ENCODE results near the gene NAT10.
A peak's percentile ranks its signal among the peaks of the same experiment; 100 is the strongest.

The NAT10 gene

DNA sequence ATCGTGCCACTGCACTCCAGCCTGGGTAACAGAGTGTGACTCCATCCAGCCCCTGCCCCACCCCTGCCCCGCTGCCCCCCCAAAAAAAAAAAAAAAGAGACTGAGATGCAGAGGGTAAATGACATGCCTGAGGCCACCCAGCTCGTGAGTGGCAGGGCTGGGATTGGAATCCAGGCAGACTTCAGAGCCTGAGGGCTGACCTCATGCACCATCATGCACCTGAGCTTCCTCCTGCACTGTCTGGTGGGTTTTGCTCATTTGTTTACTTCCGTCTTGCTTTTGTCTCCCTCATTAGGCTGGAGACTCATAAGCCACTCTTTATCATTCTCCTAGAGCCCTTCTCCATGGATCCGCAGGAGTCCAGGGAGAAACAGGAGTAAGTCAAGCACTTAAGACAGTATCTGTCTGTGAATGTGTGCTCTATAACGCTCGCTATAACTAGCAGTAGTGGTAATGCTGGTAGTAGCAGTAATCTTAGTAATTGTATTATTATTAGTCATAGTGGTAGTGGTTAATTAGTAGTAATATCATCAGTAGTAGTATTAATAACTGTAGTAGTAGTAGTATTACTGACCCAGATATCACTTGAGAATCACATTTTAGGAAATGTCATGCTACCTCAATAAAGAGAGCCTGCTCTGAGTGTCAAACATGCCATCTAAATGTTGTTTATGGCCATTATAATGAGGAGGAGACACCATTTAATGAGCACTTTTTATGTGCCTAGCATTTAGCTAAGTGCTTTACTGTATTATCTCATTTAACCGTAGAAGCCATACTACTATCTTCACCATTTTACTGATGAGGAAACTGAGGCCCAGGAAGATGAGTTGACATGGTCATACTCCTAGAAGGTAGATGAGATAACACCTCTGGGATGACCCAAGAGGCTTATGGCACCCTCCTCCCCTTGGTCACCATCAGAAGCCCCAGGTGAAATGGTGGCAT lies 85.0 kb downstream of the NAT10 start:
- DNase-seq (ENCODE audit: extremely low read depth, low read depth): no peak
- TF ChIP-seq, protein P1, sequence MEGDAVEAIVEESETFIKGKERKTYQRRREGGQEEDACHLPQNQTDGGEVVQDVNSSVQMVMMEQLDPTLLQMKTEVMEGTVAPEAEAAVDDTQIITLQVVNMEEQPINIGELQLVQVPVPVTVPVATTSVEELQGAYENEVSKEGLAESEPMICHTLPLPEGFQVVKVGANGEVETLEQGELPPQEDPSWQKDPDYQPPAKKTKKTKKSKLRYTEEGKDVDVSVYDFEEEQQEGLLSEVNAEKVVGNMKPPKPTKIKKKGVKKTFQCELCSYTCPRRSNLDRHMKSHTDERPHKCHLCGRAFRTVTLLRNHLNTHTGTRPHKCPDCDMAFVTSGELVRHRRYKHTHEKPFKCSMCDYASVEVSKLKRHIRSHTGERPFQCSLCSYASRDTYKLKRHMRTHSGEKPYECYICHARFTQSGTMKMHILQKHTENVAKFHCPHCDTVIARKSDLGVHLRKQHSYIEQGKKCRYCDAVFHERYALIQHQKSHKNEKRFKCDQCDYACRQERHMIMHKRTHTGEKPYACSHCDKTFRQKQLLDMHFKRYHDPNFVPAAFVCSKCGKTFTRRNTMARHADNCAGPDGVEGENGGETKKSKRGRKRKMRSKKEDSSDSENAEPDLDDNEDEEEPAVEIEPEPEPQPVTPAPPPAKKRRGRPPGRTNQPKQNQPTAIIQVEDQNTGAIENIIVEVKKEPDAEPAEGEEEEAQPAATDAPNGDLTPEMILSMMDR (IDR thresholded peaks at IDR 0.05; ENCODE audit: low read depth, low read length): no peak

DNA sequence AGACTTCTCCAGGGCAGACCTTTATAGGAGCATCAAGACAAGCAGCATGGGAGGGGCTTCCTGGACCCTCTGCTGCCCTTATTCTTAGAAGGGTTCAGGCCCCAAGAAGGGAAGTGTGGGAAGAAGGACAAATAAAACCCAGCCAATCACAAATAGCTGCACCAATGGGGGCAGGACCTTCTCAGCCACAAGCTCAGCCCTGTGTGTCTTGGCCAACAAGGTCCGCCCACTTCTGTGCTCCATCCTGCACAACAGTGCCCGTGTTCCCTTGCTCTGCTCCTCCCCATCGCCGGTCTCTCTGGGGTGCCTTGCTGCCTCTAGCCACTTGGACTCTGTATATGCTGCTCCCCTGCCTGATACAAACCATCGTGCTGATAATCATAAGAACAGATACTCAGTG lies 86.1 kb downstream of the NAT10 start:
- TF ChIP-seq, protein P1 (IDR thresholded peaks at IDR 0.05; ENCODE audit: low read depth, low read length): no peak
- no peak for DNase-seq (ENCODE audit: extremely low read depth, low read depth)

DNA sequence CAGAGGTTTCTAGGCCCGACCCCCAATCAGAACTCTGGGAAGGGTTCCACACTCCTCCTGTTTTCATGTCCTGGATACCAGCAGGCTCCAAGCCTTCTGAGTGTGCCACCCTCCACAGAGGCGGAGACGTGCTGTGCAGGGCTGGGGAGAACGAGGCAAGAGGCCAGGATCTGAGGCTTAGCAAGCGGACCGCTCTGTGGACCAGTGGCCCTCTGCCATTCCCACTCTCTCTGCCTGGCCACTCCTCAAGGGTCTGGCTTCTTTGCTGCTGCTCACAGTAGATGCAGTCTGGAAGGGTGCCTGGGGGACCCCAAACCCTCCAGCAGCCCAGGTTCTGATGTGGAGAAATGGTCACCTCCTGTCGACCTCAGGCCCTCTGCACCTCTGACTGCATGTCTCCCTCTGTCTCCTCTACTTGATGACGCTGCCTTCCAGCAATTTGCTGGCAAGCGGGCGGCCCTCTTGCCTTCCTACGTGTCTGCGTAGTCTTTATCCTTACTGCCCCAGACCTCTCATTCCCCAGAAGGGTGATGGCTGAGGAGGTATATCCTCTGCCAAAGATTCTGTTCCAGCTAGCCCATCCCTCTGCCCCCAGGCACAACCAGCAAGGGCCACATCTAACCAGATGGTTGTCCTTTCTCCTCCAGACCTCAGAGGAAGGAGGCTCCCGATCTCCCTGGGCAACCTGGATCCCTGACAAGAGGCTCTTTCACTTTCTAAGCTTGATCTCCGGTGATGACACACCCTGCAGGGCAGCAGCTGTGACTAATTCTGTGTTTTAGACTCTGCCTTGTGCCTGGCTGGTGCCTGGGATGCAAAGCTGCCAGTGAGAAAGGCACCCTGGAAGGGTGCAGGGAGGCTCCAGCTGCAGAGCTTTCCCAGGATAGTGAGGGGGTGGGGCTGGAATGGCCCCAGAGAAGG lies 87.3 kb downstream of the NAT10 start:
- peak; percentile 90 for DNase-seq (ENCODE audit: extremely low read depth, low read depth)
- TF ChIP-seq, protein P1 (IDR thresholded peaks at IDR 0.05; ENCODE audit: low read depth, low read length): no peak

DNA sequence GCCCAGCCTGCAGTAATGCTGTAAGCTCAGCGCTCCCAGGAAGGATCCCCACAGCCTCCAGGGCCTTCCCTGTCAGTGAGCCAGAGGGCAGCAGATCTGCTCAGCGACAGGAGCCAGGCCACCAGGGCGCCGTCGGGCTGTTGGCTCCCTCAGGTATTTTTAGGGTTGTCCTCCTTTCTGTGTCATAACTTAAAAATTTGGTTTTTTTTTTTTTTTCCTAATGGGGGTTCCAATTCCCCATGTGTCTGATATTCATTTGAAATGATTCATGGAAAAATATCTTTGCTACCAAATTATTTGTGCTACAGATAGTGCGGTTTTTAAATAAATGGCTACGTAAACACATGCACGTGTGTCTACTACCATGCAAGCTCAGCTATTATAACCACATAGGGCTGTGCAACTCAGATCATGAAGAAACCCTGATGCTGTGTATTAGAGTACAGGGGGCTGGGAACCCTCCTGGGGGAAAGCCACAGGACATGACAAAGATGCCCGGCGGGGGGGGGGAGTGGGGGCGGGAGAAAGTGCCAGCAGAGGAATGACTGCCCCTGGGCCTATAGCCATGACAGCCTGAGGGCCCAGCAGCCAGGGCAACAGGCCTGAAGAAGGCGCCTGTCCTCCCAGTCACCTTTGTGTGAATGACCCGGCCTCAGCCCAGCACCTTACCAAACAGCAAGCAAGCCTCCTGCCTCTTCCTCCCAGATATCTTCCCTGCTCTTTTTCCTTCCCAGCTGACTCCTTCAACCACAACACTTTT lies 89.3 kb downstream of the NAT10 start:
- TF ChIP-seq, protein P1 (IDR thresholded peaks at IDR 0.05; ENCODE audit: low read depth, low read length): no peak
- DNase-seq (ENCODE audit: extremely low read depth, low read depth): no peak

Data from AG09319 (cell line).